ENCODE results near the gene RFWD3.

RFWD3 gene

GRCh38 chr16:74573622-74574021, 93.1 kb downstream of the RFWD3 start:
- POLR2A ChIA-PET (ENCODE audit: low non-redundant PET), result no interaction called here
- no peak for DNase-seq (ENCODE audit: low spot score)
- no peak overlapping the region for H3K27ac ChIP-seq
- no peak for TF ChIP-seq CTCF (conservative IDR thresholded peaks at IDR 0.05; ENCODE audit: low read depth)
- CTCF ChIA-PET, result interaction anchor here (0.6 kb wide), 1 partner anchor 153 kb away, joined by 3 read pairs; no protein-coding TSS in a partner anchor
